ENCODE data around the gene PIH1D2.

PIH1D2 gene

DNA sequence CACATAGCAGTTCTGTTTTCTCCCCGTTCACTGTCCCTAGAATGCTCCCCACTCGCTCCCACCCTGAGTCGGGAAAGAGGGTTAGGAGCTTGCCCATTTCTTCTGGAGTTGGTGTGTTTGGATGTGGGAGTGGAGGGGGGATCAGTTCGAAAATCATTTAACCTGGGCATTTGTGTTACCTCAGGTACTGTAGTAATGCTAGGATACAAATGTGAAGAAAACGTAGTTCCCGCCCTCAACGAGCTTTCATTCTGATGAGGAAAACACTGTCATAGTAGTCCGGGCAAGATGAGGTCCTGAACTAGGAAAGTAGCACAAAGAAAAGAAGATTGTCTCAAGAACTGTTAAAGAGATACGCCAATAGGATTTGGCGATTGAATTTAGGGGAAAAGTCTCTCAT, 13.4 kb upstream of the PIH1D2 start:
- no peak for TF ChIP-seq EZH2 (IDR thresholded peaks at IDR 0.05; ENCODE audit: borderline replicate concordance, low read depth, low read length, severe bottlenecking)
- TF ChIP-seq, protein P1, sequence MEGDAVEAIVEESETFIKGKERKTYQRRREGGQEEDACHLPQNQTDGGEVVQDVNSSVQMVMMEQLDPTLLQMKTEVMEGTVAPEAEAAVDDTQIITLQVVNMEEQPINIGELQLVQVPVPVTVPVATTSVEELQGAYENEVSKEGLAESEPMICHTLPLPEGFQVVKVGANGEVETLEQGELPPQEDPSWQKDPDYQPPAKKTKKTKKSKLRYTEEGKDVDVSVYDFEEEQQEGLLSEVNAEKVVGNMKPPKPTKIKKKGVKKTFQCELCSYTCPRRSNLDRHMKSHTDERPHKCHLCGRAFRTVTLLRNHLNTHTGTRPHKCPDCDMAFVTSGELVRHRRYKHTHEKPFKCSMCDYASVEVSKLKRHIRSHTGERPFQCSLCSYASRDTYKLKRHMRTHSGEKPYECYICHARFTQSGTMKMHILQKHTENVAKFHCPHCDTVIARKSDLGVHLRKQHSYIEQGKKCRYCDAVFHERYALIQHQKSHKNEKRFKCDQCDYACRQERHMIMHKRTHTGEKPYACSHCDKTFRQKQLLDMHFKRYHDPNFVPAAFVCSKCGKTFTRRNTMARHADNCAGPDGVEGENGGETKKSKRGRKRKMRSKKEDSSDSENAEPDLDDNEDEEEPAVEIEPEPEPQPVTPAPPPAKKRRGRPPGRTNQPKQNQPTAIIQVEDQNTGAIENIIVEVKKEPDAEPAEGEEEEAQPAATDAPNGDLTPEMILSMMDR (IDR thresholded peaks at IDR 0.05; ENCODE audit: borderline replicate concordance, extremely low read depth, low read length, poor library complexity, severe bottlenecking) = no peak
- Histone ChIP-seq H4K20me1 (ENCODE audit: insufficient read depth, low read length) (no peaks in the 10 kb centered on the region), H3K79me2 (ENCODE audit: insufficient read depth, low read length) (peaks cover 56% of the 10 kb centered on the region)

GRCh38 chr11:112086422-112087191, 12.8 kb upstream of the PIH1D2 start, which contains the start of the genes SDHD and TIMM8B:
SDHD (plus strand) TSS chr11:112086873; CDS start chr11:112086908, 35 bp downstream.
TIMM8B (minus strand) TSS chr11:112086756; CDS start chr11:112086723, 33 bp downstream.
- TF ChIP-seq EZH2 (IDR thresholded peaks at IDR 0.05; ENCODE audit: borderline replicate concordance, low read depth, low read length, severe bottlenecking) = no peak
- TF ChIP-seq, protein P1 (IDR thresholded peaks at IDR 0.05; ENCODE audit: borderline replicate concordance, extremely low read depth, low read length, poor library complexity, severe bottlenecking) = peak; percentile 53
- ATAC-seq (ENCODE audit: insufficient read depth, low read depth) (peak; percentile 96), DNase-seq (peak; percentile 97)
- Histone ChIP-seq H3K9ac (ENCODE audit: low read depth, low read length) (peak within 1 kb of the TSS; percentile 82), H3K4me1 (ENCODE audit: insufficient read depth, low read length) (peaks cover 44% of the 10 kb centered on the region), H2AFZ (ENCODE audit: low read depth, low read length) (peak within 1 kb of the TSS; percentile 90), H3K79me2 (ENCODE audit: insufficient read depth, low read length) (peaks cover 56% of the 10 kb centered on the region), H3K27ac (ENCODE audit: low read length) (peak within 1 kb of the TSS; percentile 93), H3K4me2 (ENCODE audit: insufficient read depth, low read length) (peak within 1 kb of the TSS; percentile 89), H3K36me3 (ENCODE audit: insufficient read depth, low read length) (peaks cover 87% of the 10 kb centered on the region), H3K27me3 (ENCODE audit: insufficient read depth, low read length, poor library complexity) (no peaks in the 10 kb centered on the region), H3K4me3 (ENCODE audit: low read depth in 1 of 2, low read length in 2 of 2) (peak within 1 kb of the TSS; percentile 72 to 93), H3K9me3 (ENCODE audit: insufficient read depth, low read length, severe bottlenecking) (no peaks in the 10 kb centered on the region), H4K20me1 (ENCODE audit: insufficient read depth, low read length) (no peaks in the 10 kb centered on the region)

More for the DNA sequence above, 13.4 kb upstream of the PIH1D2 start:
- Histone ChIP-seq H3K4me1 (ENCODE audit: insufficient read depth, low read length) (peaks cover 44% of the 10 kb centered on the region), H3K9me3 (ENCODE audit: insufficient read depth, low read length, severe bottlenecking) (no peaks in the 10 kb centered on the region), H3K9ac (ENCODE audit: low read depth, low read length) (peak overlapping the region; percentile 82), H3K4me2 (ENCODE audit: insufficient read depth, low read length) (peak overlapping the region; percentile 89), H3K4me3 (ENCODE audit: low read depth in 1 of 2, low read length in 2 of 2) (peak overlapping the region; percentile 72 to 93), H3K27ac (ENCODE audit: low read length) (peak overlapping the region; percentile 93), H3K27me3 (ENCODE audit: insufficient read depth, low read length, poor library complexity) (no peaks in the 10 kb centered on the region), H2AFZ (ENCODE audit: low read depth, low read length) (peak overlapping the region; percentile 90), H3K36me3 (ENCODE audit: insufficient read depth, low read length) (peaks cover 89% of the 10 kb centered on the region)
- DNase-seq (no peak), ATAC-seq (ENCODE audit: insufficient read depth, low read depth) (no peak)

DNA sequence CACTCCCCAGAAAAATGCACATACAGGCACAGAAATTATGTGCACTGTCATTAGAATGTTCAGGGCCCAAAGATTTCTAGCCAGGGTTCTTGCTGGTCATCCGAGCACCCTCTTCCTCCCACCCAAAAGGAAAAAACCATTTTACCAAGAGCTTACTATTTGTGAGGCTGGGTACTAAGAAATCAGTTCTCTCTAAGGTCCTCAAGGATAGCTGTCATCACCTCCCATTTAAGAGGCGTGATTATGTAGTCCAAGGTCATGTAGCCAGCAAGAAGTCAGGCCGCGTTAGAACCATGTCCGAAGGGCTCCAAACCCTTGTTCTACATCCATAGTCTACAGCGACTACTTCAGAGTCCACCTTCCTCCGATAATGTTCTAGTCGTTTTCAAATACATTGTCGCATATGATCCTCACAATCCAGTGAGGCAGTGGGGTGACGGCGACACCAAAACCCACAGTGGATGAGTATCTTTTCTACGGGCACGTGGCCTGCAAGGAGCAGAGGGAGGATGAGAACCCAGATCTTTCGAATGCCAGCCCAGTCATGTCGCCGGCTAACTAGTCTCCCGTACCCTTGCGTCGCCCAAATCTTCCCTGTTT, 12.1 kb upstream of the PIH1D2 start:
- Histone ChIP-seq H3K9ac (ENCODE audit: low read depth, low read length) (peak overlapping the region; percentile 82), H3K4me2 (ENCODE audit: insufficient read depth, low read length) (peak overlapping the region; percentile 89), H3K27me3 (ENCODE audit: insufficient read depth, low read length, poor library complexity) (no peaks in the 10 kb centered on the region), H2AFZ (ENCODE audit: low read depth, low read length) (peak overlapping the region; percentile 90), H3K4me3 (ENCODE audit: low read depth in 1 of 2, low read length in 2 of 2) (peak overlapping the region; percentile 72 to 93), H3K36me3 (ENCODE audit: insufficient read depth, low read length) (peaks cover 83% of the 10 kb centered on the region), H3K4me1 (ENCODE audit: insufficient read depth, low read length) (peaks cover 44% of the 10 kb centered on the region), H3K79me2 (ENCODE audit: insufficient read depth, low read length) (peaks cover 56% of the 10 kb centered on the region), H4K20me1 (ENCODE audit: insufficient read depth, low read length) (no peaks in the 10 kb centered on the region), H3K27ac (ENCODE audit: low read length) (peak overlapping the region; percentile 93), H3K9me3 (ENCODE audit: insufficient read depth, low read length, severe bottlenecking) (no peaks in the 10 kb centered on the region)
- peak; percentile 46 for ATAC-seq (ENCODE audit: insufficient read depth, low read depth)
- peak; percentile 40 for DNase-seq
- TF ChIP-seq, protein P1 (IDR thresholded peaks at IDR 0.05; ENCODE audit: borderline replicate concordance, extremely low read depth, low read length, poor library complexity, severe bottlenecking) = no peak
- no peak for TF ChIP-seq EZH2 (IDR thresholded peaks at IDR 0.05; ENCODE audit: borderline replicate concordance, low read depth, low read length, severe bottlenecking)

Data from DND-41 (cell line).